MCF 10A (cell line): ENCODE data around the gene SOCS7. TPM values are rescaled to one million over a fixed set of nuclear protein-coding genes. Genes with fewer than 3 reads are reported as not detected.
A peak's percentile ranks its signal among the peaks of the same experiment; 100 is the strongest.

Source experiments
- BruUV-seq: library from RNA; stranded (reverse); fragments of 400-500 nt; replicated peaks from 2 replicates; lab custom pipeline; 2021; lab: Mats Ljungman, UMichigan
- CTCF ChIA-PET: fragments of 300-600 bp; sonication (Branson Sonifier 250); formaldehyde crosslinking; extraction: SDS; loops from one replicate; lab custom pipeline; 2021; ENCODE audit warnings: antibody characterized with exemption, inconsistent platforms; lab: Yijun Ruan, JAX
- POLR2A ChIA-PET: fragments of 300-600, 350-650 bp; sonication (Branson Sonifier 250); formaldehyde crosslinking; extraction: SDS; loops from one replicate; lab custom pipeline; 2020; ENCODE audit warnings: antibody characterized with exemption, inconsistent platforms; lab: Yijun Ruan, JAX
- DNase-seq: peaks from one replicate; pipeline ENCODE4 v3.0.0-alpha.2; 2018; ENCODE audit not compliant: unreplicated experiment
- H3K27ac Mint-ChIP-seq: one replicate; pipeline ENCODE4 v1.8.0; 2022; ENCODE audit warnings: mild to moderate bottlenecking, low read depth, mixed read lengths; ENCODE audit not compliant: unreplicated experiment
- H3K27me3 Mint-ChIP-seq: one replicate; pipeline ENCODE4 v1.8.0; 2022; ENCODE audit warnings: mixed read lengths; ENCODE audit not compliant: insufficient read depth, unreplicated experiment
- H3K36me3 Mint-ChIP-seq: one replicate; pipeline ENCODE4 v1.8.0; 2022; ENCODE audit warnings: mild to moderate bottlenecking, moderate library complexity, mixed read lengths; ENCODE audit not compliant: insufficient read depth, unreplicated experiment
- H3K4me1 Mint-ChIP-seq: one replicate; pipeline ENCODE4 v1.8.0; 2022; ENCODE audit warnings: mixed read lengths; ENCODE audit not compliant: insufficient read depth, unreplicated experiment
- H3K4me3 Mint-ChIP-seq: one replicate; pipeline ENCODE4 v1.8.0; 2022; ENCODE audit warnings: mild to moderate bottlenecking, moderate library complexity, mixed read lengths; ENCODE audit not compliant: unreplicated experiment
- H3K9me3 Mint-ChIP-seq: one replicate; pipeline ENCODE4 v1.8.0; 2022; ENCODE audit warnings: mixed read lengths; ENCODE audit not compliant: unreplicated experiment
- CTCF ChIP-seq: fragments of 200-600 bp; IDR thresholded peaks from one replicate; pipeline ENCODE4 v1.8.0; 2022; ENCODE audit warnings: antibody characterized with exemption, mild to moderate bottlenecking; ENCODE audit not compliant: unreplicated experiment
- intact Hi-C: fragments of 100-400 bp; cut with micrococcal nuclease; formaldehyde crosslinking; loops from 2 replicates; pipeline ENCODE4 v1.14.1; 2022
- total RNA-seq: library from RNA; stranded (reverse); gene quantifications from 2 replicates; pipeline ENCODE4 v1.2.3, GENCODE V29; 2022

Gene SOCS7
- total RNA-seq, 1 experiment from 2014 or later, result 26.2 TPM

- no peak for DNase-seq
- intact Hi-C loops, result no loop called here
- Mint-ChIP-seq H3K4me1 (peaks cover 14% of the 10 kb centered on the region), H3K27ac (no peak overlapping the region), H3K9me3 (no peaks in the 10 kb centered on the region), H3K4me3 (no peak overlapping the region), H3K27me3 (peaks cover 35% of the 10 kb centered on the region), H3K36me3 (peaks cover 19% of the 10 kb centered on the region)
- BruUV-seq, result no TSS peak
- no peak for TF ChIP-seq CTCF
- ChIA-PET POLR2A (interaction anchor here (1.8 kb wide), 1 partner anchor 14 kb away, joined by 7 read pairs; no protein-coding TSS in a partner anchor), CTCF (interaction anchor here (1.4 to 1.7 kb wide), 2 partner anchors 22 kb away, joined by 6 to 7 read pairs; no protein-coding TSS in a partner anchor)
These were observed 24.4 kb upstream of the SOCS7 start for GRCh38 chr17:38326996-38327792.

- intact Hi-C loops, result no loop called here
- no peak for DNase-seq
- peaks cover 12% of the 10 kb centered on the region for H3K36me3 Mint-ChIP-seq
- ChIA-PET POLR2A (interaction anchor here (0.6 to 1.8 kb wide), 2 partner anchors 13 to 111 kb away, joined by 3 to 7 read pairs; no protein-coding TSS in a partner anchor), CTCF (interaction anchor here (1.0 to 1.4 kb wide), 2 partner anchors 21 to 27 kb away, joined by 3 to 7 read pairs; no protein-coding TSS in a partner anchor)
- no TSS peak for BruUV-seq
- peaks cover 35% of the 10 kb centered on the region for H3K27me3 Mint-ChIP-seq
- H3K4me1 Mint-ChIP-seq, result peaks cover 14% of the 10 kb centered on the region
- no peaks in the 10 kb centered on the region for H3K9me3 Mint-ChIP-seq
- H3K27ac Mint-ChIP-seq, result no peak overlapping the region
- no peak overlapping the region for H3K4me3 Mint-ChIP-seq
- no peak for TF ChIP-seq CTCF
These were observed 23.7 kb upstream of the SOCS7 start for GRCh38 chr17:38327936-38328335.

- intact Hi-C loops, result no loop called here
- no peak for TF ChIP-seq CTCF
- POLR2A ChIA-PET, result interaction anchor here (0.6 to 1.8 kb wide), 3 partner anchors 12 to 110 kb away, joined by 3 to 7 read pairs (median 3); no protein-coding TSS in a partner anchor
- Mint-ChIP-seq H3K36me3 (peaks cover 5% of the 10 kb centered on the region), H3K9me3 (no peaks in the 10 kb centered on the region), H3K4me3 (no peak overlapping the region), H3K27me3 (peaks cover 35% of the 10 kb centered on the region), H3K27ac (no peak overlapping the region), H3K4me1 (peaks cover 14% of the 10 kb centered on the region)
- no TSS peak for BruUV-seq
- no peak for DNase-seq
- CTCF ChIA-PET, result interaction anchor here (1.0 to 1.4 kb wide), 2 partner anchors 21 to 26 kb away, joined by 3 to 7 read pairs; no protein-coding TSS in a partner anchor
These were observed 23.0 kb upstream of the SOCS7 start for GRCh38 chr17:38328620-38329019.

GRCh38 chr17:38329284-38329683 lies 22.4 kb upstream of the SOCS7 start:
- H3K27ac Mint-ChIP-seq, result peak overlapping the region; percentile 30
- ChIA-PET POLR2A (interaction anchor here (1.1 to 1.8 kb wide), 2 partner anchors 12 to 20 kb away, joined by 3 to 7 read pairs; no protein-coding TSS in a partner anchor), CTCF (interaction anchor here (4.9 to 6.1 kb wide), 2 partner anchors 7 to 19 kb away, joined by 32 to 49 read pairs; no protein-coding TSS in a partner anchor)
- no peak for TF ChIP-seq CTCF
- peaks cover 35% of the 10 kb centered on the region for H3K27me3 Mint-ChIP-seq
- H3K36me3 Mint-ChIP-seq, result no peaks in the 10 kb centered on the region
- DNase-seq, result no peak
- H3K4me1 Mint-ChIP-seq, result peaks cover 14% of the 10 kb centered on the region
- H3K9me3 Mint-ChIP-seq, result no peaks in the 10 kb centered on the region
- H3K4me3 Mint-ChIP-seq, result no peak overlapping the region
- BruUV-seq, result no TSS peak
- intact Hi-C loops, result no loop called here
